Panc1 (cell line): Measurements from ENCODE around the gene TEX264. TPM values are rescaled to one million over a fixed set of nuclear protein-coding genes. Genes with fewer than 3 reads are reported as not detected.

Source experiments
- ATAC-seq: fragments of 200-7000 bp; cut with Tn5 transposase; 2 replicates; pipeline ENCODE4 v1.9.1; 2020; ENCODE audit warnings: mild to moderate bottlenecking, moderate library complexity
- BruUV-seq: library from RNA; stranded (reverse); fragments of 400-500 nt; replicated peaks from 2 replicates; lab custom pipeline; 2021; lab: Mats Ljungman, UMichigan
- CTCF ChIA-PET: fragments of 300-600 bp; sonication (Branson Sonifier 250); formaldehyde crosslinking; loops from one replicate; lab custom pipeline; 2022; ENCODE audit warnings: antibody characterized with exemption; lab: Charles Lee
- POLR2A ChIA-PET: fragments of 300-600 bp; sonication (Branson Sonifier 250); formaldehyde crosslinking; loops from one replicate; lab custom pipeline; 2022; ENCODE audit warnings: antibody characterized with exemption; lab: Charles Lee
- DNase-seq: peaks from one replicate; pipeline ENCODE4 v3.0.0-alpha.2; 2010; ENCODE audit warnings: low read depth, low spot score
- H3K27ac ChIP-seq: 2 replicates; pipeline ENCODE4 v1.5.1; 2011; ENCODE audit warnings: mild to moderate bottlenecking, low read length, inconsistent platforms
- H3K27me3 ChIP-seq: fragments of 200-500 bp; sonication (Bioruptor generic); 2 replicates; pipeline ENCODE4 v1.6.0; 2014; ENCODE audit warnings: low read length, inconsistent platforms; ENCODE audit not compliant: control insufficient read depth, insufficient read depth
- H3K36me3 ChIP-seq: fragments of 200-500 bp; sonication (Bioruptor generic); 2 replicates; pipeline ENCODE4 v1.5.1; 2014; ENCODE audit warnings: inconsistent platforms, mild to moderate bottlenecking, low read length, moderate library complexity; ENCODE audit not compliant: control insufficient read depth, insufficient read depth
- H3K4me1 ChIP-seq: 2 replicates; pipeline ENCODE4 v1.5.1; 2011; ENCODE audit warnings: inconsistent platforms, mild to moderate bottlenecking, low read length, moderate library complexity; ENCODE audit not compliant: control insufficient read depth, insufficient read depth
- H3K4me3 ChIP-seq, 2 experiments: 2 replicates each; pipeline ENCODE4 v1.5.1; 2011 to 2012; ENCODE audit warnings: low read depth in 2 of 2, low read length in 2 of 2, mild to moderate bottlenecking in 2 of 2, inconsistent platforms in 1 of 2, moderate library complexity in 1 of 2
- H3K9me3 ChIP-seq: fragments of 200-500 bp; sonication (Bioruptor generic); 2 replicates; pipeline ENCODE4 v1.5.1; 2014; ENCODE audit warnings: low read depth, mild to moderate bottlenecking, inconsistent platforms, low read length, moderate library complexity; ENCODE audit not compliant: control insufficient read depth, insufficient read depth
- POLR2AphosphoS5 ChIP-seq: IDR thresholded peaks from 2 replicates; pipeline ENCODE4 v1.6.1; 2012; ENCODE audit warnings: mild to moderate bottlenecking, low read depth, low read length, moderate library complexity
- SIN3A ChIP-seq: IDR thresholded peaks from 2 replicates; pipeline ENCODE4 v1.6.1; 2012; ENCODE audit warnings: low read depth, mild to moderate bottlenecking, low read length, moderate library complexity, borderline replicate concordance; ENCODE audit not compliant: insufficient read depth
- TCF7L2 ChIP-seq: IDR thresholded peaks from 2 replicates; pipeline ENCODE4 v1.6.1; 2011; ENCODE audit warnings: mild to moderate bottlenecking, low read depth, low read length, inconsistent platforms
- in situ Hi-C: cut with HindIII; loops from 2 replicates; pipeline ENCODE4 v1.10.0; 2016; ENCODE audit warnings: low sequenced_read_pairs, low pct_unique_long_range_greater_than_20kb
- intact Hi-C: fragments of 100-400 bp; cut with micrococcal nuclease; formaldehyde crosslinking; loops from one replicate; pipeline ENCODE4 v1.10.0; 2022; ENCODE audit not compliant: unreplicated experiment
- total RNA-seq: library from RNA; stranded (reverse); gene quantifications from one replicate; pipeline ENCODE4 v1.2.1, GENCODE V29; 2021; ENCODE audit not compliant: unreplicated experiment
- TF ChIP-seq, protein P1 (sequence below): fragments of 450-650 bp; IDR thresholded peaks from 2 replicates; pipeline ENCODE4 v1.5.1; 2017; ENCODE audit warnings: mild to moderate bottlenecking
- TF ChIP-seq, protein P2 (sequence below), 2 experiments: IDR thresholded peaks; 2 replicates each; pipeline ENCODE4 v1.6.1; 2011 to 2012; ENCODE audit warnings: low read depth in 2 of 2, control low read depth in 1 of 2, low read length in 1 of 2, mild to moderate bottlenecking in 1 of 2, moderate library complexity in 1 of 2; ENCODE audit not compliant: insufficient read depth in 1 of 2

TEX264 gene
- total RNA-seq, 1 experiment from 2014 or later: 45.8 TPM

DNA sequence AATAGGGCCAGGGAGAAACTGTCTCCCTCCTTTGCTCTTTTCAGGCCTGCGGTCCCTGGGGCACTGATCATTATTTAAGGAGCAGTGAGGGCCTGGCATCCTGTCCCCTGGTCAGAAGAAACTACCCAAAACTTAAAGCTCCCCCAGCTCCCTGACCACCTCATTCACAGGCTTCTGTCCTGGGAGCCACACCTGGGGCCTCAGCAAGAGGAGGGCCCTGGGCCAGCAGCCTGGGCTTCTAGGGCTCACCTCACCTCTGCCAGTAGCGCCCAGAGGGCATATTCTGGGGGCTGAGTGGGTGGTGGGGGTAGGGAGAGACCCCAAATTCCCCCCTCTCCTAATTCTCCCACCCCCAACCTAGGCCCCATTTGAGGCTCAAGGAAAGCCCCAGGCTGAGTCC lies 31.1 kb downstream of the TEX264 start:
- no TSS peak for BruUV-seq
- intact Hi-C loops (no loop called here), in situ Hi-C loops (no loop called here)
- CTCF ChIA-PET: no interaction called here
- POLR2A ChIA-PET: no interaction called here
- Histone ChIP-seq H3K27ac (no peak overlapping the region), H3K4me3 (no peak overlapping the region), H3K27me3 (no peaks in the 10 kb centered on the region), H3K9me3 (no peaks in the 10 kb centered on the region), H3K36me3 (0 out of 2 replicates have a peak, but pooled peaks cover 2% of the 10 kb centered on the region), H3K4me1 (no peaks in the 10 kb centered on the region)
- no peak for DNase-seq
- TF ChIP-seq SIN3A (no peak), POLR2AphosphoS5 (no peak), TCF7L2 (no peak)
- TF ChIP-seq, protein P1, sequence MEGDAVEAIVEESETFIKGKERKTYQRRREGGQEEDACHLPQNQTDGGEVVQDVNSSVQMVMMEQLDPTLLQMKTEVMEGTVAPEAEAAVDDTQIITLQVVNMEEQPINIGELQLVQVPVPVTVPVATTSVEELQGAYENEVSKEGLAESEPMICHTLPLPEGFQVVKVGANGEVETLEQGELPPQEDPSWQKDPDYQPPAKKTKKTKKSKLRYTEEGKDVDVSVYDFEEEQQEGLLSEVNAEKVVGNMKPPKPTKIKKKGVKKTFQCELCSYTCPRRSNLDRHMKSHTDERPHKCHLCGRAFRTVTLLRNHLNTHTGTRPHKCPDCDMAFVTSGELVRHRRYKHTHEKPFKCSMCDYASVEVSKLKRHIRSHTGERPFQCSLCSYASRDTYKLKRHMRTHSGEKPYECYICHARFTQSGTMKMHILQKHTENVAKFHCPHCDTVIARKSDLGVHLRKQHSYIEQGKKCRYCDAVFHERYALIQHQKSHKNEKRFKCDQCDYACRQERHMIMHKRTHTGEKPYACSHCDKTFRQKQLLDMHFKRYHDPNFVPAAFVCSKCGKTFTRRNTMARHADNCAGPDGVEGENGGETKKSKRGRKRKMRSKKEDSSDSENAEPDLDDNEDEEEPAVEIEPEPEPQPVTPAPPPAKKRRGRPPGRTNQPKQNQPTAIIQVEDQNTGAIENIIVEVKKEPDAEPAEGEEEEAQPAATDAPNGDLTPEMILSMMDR: no peak
- TF ChIP-seq, protein P2, sequence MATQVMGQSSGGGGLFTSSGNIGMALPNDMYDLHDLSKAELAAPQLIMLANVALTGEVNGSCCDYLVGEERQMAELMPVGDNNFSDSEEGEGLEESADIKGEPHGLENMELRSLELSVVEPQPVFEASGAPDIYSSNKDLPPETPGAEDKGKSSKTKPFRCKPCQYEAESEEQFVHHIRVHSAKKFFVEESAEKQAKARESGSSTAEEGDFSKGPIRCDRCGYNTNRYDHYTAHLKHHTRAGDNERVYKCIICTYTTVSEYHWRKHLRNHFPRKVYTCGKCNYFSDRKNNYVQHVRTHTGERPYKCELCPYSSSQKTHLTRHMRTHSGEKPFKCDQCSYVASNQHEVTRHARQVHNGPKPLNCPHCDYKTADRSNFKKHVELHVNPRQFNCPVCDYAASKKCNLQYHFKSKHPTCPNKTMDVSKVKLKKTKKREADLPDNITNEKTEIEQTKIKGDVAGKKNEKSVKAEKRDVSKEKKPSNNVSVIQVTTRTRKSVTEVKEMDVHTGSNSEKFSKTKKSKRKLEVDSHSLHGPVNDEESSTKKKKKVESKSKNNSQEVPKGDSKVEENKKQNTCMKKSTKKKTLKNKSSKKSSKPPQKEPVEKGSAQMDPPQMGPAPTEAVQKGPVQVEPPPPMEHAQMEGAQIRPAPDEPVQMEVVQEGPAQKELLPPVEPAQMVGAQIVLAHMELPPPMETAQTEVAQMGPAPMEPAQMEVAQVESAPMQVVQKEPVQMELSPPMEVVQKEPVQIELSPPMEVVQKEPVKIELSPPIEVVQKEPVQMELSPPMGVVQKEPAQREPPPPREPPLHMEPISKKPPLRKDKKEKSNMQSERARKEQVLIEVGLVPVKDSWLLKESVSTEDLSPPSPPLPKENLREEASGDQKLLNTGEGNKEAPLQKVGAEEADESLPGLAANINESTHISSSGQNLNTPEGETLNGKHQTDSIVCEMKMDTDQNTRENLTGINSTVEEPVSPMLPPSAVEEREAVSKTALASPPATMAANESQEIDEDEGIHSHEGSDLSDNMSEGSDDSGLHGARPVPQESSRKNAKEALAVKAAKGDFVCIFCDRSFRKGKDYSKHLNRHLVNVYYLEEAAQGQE (IDR thresholded peaks at IDR 0.05; ENCODE audit: insufficient read depth in 1 of 2, low read depth in 2 of 2, low read length in 1 of 2): no peak
- ATAC-seq: no peak

DNA sequence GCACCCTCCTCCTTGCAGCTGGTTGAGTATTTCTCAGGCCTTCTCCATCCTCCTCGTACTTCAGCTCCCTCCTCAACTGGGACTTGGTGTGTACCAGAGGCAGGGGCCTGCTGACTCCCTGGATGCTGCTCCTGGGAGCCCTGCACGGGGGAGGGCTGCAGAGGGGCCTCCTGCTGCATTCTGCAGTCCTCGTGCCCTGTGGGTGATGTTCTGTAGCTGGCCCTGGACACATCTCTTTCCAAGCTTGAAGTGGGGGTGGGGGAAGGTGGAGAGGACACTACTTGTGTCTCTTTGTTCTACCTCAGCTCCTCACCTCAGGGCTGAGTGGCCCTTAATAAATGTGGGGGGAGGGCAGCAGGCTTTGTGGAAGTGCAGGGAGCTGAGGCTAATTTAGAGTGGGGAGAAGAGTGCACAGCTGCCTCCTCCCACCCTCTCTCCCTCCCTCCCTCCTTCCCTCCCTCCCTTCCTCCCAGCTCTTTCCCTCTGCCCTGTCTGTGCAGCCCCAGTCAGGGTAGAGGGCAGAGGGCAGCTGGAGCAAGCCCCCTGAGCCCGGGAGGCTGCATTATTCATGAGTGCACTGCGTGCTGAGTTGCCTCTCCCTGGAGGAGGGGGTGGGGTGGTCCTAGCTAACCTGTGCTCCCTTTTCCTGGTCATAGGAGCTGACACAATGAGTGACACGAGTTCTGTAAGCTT lies 32.2 kb downstream of the TEX264 start:
- ATAC-seq (no peak), DNase-seq (no peak)
- Histone ChIP-seq H3K36me3 (0 out of 2 replicates have a peak, but pooled peaks cover 2% of the 10 kb centered on the region), H3K27ac (no peak overlapping the region), H3K27me3 (no peaks in the 10 kb centered on the region; the same call in 1 of the 2 replicates), H3K4me3 (no peak overlapping the region), H3K4me1 (no peaks in the 10 kb centered on the region), H3K9me3 (no peaks in the 10 kb centered on the region)
- in situ Hi-C loops: no loop called here
- no TSS peak for BruUV-seq
- no peak for TF ChIP-seq POLR2AphosphoS5
- TF ChIP-seq, protein P1: no peak
- no peak for TF ChIP-seq SIN3A
- TF ChIP-seq, protein P2 (IDR thresholded peaks at IDR 0.05; ENCODE audit: insufficient read depth in 1 of 2, low read depth in 2 of 2, low read length in 1 of 2): no peak
- TF ChIP-seq TCF7L2: no peak
- intact Hi-C loops: no loop called here
- ChIA-PET POLR2A (no interaction called here), CTCF (no interaction called here)
